ENCODE measurements around the gene YAP1.
A peak's percentile ranks its signal among the peaks of the same experiment; 100 is the strongest.

YAP1 gene

DNA sequence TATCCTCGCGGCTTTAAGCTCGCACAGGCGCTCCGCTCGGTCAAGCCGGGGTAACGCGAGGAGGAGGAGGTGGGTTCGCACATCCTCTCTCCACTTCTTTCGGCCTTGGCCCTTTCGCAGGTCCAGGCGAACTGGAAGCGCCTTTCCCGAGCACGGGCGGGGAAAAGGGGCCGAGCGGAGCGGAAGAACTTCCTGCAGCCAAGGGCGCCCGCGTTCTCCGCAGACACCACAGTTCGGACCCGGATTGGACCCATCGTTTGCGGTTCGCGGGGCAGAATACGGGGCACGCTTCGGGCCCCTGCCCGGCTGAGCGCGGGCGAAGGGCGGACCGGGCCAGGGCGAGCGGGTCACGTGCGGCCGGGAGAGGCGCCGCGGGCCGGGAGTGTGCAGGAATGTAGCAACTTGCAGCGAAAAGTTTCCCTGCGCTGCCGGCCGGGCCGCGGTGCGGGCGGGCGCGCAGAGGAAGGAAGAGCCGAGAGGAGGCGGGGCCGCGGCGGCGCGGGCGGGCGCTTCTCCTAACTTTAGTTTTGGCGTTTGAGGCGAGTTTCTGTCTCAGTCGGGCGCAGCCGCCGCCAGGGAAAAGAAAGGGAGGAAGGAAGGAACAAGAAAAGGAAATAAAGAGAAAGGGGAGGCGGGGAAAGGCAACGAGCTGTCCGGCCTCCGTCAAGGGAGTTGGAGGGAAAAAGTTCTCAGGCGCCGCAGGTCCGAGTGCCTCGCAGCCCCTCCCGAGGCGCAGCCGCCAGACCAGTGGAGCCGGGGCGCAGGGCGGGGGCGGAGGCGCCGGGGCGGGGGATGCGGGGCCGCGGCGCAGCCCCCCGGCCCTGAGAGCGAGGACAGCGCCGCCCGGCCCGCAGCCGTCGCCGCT is at the start of gene YAP1:
TSS of gene YAP1 (plus strand) at position 552 of the 865 bp plus-strand sequence. CDS start 402 bp downstream, outside the sequence.
- peak; percentile 72 to 74 for ATAC-seq

DNA sequence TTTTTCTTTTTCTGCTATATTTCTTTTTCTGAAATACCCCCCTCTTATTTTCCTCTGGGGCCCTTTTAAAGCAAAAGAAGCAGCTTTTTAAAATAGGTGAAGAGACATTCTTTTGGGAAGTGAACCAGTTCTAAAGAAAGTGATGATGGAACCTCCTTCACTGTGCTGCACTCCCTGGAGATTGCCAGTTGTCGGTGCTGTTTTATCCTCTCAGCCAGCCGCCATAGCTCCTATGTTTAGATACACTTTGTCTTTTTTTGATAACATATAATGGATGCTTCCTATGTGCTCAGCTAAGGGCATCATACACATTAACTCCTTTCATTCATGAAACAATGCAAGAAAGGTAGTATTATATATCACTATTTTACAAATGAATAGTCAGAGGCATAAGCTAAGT is 49.0 kb upstream of the YAP1 start:
- ATAC-seq = no peak

DNA sequence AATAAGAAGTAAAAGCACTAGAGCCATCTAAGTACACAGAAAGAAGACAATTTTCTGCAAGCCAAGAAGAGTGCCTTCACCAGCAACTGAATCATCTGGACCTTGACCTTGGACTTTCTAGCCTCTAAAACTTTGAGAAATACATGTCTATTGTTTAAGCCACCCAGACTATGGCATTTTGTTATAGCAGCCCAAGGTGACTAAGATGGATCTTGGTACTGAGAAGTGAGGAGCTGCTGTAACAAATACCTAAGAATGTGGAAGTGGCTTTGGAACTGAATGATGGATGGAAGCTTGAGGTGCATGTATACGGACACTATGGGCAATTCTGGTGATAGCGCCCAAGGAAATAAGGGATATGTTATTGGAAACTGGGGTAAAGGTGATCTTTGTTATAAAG is 48.1 kb upstream of the YAP1 start:
- no peak for ATAC-seq

DNA sequence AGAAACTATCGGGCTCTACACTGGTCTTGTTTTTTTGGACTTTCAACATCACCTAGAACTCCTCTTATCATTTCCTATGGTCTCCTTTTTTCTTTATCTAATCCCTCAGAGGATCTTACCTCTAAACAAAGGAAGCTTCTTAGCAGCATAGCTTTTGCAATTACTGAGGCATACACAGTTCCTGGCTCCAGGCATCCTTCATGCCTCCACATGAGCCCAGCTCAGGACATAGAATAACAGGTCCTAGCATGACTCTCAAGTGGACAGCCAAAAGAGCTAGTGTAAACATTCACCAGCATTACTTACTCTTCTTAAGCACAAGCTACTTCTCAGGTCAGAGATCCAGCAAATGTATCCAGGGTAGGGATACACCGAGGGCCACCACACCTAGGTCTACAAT is 45.9 kb upstream of the YAP1 start:
- ATAC-seq = no peak

DNA sequence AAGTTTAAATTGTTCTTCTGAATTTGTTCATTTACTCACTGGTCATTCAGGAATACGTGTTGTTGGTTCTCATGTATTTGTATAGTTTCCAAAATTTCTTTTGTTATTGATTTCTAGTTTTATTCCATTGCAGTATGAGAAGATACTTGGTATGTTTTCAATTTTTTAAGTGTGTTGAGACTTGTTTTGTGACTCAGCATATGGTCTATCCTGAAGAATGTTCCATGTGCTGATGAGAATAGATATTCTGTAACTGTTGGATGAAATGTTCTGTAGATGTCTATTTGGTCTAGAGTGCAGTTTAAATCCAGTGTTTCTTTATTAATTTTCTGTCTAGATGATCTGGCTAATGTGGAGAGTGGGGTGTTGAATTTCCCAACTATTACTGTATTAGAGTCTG is 39.5 kb upstream of the YAP1 start:
- no peak for ATAC-seq

DNA sequence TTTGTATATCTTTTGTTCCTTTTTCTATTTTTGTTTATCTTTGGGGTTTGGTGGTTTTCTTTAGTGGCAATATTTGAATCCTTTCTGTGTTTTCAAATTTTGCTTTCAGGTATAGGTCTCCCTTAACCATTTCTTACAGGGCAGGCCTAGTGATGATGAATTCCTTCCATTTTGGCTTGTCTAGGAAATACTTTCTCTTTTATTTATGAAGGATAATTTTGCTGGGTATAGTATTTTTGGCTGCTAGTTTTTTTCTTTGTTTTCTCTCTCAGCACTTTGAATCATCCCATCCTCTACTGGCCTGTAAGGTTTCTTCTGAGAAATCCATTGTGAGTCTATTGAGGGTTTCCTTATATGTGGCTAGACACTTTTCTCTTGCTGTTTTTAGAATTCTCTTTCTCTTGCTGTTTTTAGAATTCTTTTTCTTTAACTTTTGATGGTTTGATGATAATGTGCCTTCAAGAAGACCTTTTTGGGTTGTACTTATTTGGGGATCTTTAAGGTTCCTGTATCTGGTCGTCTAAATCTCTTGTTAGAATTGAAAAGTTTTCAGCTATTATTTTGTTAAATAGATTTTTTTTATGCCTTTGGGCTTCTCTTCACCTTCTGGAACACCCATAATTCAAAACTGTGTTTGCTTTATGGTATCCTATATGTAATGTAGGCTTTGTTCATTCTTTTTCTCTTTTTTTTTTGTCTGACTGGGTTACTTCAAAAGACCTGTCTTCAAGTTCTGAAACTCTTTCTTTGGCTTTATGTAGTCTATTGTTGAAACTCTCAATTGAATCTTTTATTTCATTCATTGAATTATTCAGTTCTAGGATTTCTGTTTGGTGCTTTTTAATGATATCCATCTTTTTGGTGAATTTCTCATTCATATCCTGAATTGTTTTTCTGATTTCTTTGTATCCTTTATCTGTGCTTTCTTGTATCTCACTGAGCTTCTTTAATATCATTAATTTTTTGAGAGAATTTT is 38.5 kb upstream of the YAP1 start:
- no peak for ATAC-seq

DNA sequence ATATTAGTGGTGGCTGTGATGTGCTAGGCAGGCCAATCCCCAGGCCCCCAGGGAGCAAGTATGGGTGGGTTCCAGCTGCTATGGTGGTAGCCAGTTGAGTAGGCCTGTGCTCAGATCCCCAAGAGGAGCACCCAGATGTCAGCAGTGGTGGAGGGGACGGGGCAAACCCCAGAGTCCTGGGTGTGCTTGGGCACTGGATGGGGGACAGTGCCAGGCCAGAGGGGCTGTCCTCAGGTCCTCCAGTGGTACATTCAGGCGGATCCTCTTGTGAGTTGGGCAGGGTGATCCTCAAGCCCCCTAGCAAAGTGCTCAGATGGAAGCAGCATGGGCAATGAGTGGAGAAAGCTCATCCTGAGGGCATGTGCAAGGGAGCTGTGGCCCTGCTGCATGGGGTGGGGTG is 37.0 kb upstream of the YAP1 start:
- no peak for ATAC-seq

DNA sequence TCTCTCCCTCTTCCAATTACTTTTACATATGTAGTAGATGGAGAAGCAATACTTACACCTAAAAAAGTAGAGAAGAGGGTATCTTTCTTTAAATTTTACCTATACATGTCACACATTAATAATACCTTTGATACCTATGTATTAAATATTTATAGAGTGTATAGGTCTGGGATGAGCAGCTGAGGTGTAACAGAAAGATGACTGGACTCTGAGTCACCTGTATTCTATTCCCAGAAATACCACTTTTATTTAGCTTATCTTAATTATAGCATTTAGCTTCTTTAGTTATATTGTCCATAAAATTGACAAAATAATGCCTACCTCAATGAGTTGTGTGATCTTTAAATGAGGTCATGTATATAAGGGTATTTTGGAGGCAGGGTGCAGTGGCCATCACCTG is 30.6 kb upstream of the YAP1 start:
- no peak for ATAC-seq

DNA sequence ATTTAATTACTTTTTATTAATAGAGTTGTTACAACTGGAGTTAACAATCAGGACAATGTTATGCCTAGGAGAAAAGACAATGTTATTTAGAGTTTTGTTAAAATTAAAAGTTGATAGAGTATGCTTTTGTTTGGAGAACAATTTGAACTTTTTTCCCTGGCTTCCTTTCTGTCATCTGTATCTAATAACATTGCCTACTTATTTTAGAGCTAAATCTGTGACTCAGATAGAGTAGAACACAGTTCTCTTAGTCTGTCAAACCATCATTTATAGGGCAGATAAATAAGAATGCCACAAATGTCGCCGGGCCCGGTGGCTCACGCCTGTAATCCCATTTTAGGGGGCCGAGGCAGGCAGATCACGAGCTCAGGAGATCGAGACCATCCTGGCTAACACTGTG is 28.9 kb upstream of the YAP1 start:
- ATAC-seq = no peak

DNA sequence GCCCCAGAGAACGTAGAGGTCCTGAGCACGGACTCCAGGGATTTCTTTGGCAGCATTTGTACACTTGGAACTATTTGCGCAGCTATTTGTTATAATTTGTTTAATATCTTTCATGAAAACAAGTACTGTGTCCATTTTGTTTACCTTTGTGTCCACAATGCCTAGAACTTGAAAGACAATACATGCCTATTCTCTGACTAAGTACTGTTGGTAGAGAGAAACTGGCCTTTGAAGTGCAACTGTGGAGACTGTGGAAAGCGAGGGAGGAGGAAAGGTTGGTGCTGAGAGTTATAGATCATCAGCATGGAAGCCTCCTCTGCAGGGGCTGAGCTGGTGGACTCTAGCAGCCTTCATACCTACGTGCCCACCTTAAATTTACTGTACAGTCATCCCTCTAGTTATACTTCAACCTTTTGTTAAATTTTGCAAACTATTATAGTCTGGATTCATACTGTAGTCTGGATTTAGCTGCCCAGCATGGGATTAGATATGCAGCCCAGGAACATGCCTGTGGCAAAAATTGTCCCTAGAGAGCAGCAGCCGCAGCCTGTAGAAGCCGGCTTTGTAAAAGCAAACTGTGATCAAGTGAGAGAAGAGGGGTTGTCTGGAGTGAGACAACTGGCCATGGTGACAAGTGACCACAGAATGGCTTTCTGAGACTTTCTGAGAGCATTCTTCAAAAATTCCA is 24.2 kb upstream of the YAP1 start:
- no peak for ATAC-seq

DNA sequence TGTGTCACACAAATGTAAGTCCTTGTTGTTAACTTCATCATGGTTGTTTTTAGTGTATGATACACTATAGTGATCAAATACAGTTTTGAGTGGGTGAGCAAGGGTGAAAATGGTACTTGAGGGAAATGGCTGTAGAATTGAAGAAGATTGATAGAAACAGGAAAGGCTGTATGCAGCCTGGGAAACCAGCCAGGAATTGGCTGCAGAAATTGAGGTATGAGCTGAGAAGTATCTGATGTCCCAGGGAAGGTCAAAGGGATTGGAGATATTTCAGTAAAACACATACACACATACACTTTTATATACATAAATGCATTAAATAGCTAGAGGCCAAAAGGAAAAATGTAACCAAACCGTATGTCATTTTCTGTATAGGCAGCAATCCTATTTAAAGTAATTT is 13.1 kb upstream of the YAP1 start:
- ATAC-seq = no peak

DNA sequence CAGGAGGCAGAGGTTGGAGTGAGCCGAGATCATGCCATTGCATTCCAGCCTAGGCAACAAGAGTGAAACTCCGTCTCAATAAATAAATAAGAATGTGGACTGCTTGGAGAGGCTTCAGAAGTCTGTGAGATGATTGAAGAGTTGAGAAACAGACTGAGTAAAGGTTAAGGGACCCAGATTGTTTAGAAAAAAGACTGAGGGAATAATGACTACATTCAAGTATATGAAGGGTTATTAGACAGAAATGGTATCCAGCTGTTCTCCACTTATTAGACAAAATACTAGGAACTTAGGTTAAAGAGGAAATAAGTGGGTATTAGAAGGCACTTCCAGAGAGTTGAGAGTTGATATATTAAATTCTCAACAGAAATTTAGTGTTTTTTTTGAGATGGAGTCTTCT is 10.5 kb upstream of the YAP1 start:
- ATAC-seq = no peak

DNA sequence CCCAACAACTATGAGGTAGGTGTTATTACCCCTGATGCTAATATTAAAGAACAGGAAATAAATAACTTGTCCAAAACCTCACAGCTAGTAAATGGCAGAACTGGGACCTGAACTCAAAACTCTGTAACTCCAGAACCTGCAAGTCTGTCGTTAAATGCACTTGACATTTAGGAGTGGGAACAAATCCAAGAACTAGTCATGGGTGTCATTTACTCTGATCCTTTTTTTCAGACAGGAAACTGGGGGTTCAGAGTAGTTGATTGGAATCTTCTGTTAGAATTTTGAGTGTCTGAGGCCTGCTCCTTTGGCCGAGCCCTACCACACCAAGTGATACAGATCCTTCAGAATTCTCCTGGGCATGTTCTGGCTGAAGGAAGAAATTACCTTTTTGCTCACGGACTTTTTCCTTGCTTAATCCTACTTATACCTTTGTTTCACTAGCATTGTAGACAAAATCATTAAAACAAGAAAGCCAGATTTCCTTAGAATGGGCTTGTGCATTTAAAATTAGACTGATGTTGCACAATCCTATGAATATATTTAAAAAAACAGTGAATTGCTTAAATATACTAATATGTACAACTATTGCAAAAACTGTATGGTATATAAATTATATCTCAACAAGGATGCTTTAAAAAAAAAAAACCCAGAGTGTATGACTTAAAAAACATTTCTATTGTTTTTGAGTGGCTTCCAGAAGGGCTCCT is 1.4 kb upstream of the YAP1 start:
- no peak for ATAC-seq

DNA sequence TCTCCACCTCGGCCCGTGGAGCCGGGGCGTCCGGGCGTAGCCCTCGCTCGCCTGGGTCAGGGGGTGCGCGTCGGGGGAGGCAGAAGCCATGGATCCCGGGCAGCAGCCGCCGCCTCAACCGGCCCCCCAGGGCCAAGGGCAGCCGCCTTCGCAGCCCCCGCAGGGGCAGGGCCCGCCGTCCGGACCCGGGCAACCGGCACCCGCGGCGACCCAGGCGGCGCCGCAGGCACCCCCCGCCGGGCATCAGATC is 439 bp downstream of the YAP1 start:
- ATAC-seq = no peak

DNA sequence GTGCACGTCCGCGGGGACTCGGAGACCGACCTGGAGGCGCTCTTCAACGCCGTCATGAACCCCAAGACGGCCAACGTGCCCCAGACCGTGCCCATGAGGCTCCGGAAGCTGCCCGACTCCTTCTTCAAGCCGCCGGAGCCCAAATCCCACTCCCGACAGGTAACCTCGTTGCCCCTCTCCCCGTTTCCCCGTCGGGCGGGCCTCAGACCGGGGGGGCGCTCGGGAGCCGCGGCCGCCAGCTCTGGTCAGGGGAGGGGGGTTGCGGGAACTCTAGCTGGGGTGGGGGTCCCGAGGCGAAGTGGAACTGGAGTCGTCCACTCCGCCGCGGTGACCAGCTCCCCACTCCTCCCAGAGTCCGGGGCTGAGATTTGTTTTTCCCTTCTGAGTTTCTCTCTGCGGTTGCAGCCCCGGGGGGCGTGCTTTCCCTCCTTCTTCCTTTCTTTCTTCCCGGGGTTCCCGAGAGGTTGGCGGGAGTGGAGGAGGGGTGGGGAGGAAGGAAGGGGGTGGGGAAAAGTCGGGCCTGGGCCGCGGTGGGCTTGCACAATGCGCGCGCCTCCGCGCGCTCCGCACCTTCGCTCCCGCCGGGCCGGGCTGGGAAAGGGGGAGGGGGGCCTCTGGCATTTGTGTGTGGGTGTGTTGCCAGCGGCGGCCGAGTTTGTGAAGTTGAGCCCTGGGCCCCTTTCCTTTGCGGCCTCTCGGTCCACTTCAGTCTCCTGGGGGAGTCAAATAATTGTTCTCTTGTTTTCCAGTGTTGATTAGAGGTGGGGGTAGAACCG is 952 bp downstream of the YAP1 start:
- no peak for ATAC-seq

DNA sequence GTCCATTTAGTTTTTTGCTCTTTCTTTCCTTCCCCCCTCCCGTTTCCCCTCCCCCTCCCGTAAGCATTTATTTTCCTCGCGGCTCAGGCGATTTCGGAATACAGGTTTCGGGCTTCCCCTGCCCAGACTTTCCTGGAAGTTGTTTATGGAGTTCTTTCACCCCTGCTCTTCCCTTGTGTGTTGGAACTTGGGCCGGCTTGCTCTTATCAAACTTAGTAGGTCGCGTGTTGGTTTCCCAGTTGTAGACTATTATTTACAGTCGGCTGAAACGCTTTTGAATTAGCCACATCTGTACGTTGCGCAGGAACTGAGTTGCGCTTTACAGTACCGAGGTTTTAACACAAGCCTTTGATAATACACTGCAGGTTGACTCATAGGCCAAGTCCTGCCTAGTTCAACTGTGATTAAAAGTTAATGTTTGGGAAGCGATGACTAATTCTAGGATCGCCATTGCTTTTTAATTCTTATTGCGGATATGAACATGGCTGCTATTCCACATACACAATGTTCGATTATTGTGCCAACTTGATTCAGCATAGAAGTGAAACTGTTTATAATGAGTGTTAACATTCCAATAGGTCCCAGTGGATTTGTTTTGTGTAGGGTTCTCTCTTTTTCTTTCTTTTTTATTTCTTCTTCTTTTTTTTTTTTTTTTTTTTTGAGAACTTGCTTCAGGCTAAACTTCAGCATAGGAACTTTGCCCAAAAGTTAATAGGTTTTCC is 1.7 kb downstream of the YAP1 start:
- peak; percentile 50 to 57 for ATAC-seq

DNA sequence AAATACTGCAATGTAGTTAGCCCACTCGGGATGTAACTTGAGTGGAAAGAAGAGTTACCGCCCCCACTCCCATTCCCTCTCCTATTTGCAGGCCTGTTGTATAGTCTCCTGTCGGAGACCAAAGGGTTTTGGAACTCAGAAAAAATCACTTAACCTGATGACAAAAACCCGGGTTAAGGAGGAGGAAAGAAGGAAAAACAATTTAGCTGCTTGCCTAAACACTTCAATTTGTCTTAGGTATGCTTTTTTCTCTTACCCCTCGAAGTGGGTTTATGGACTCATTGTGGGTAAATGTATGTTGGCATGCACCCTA is 2.2 kb downstream of the YAP1 start:
- ATAC-seq = no peak

DNA sequence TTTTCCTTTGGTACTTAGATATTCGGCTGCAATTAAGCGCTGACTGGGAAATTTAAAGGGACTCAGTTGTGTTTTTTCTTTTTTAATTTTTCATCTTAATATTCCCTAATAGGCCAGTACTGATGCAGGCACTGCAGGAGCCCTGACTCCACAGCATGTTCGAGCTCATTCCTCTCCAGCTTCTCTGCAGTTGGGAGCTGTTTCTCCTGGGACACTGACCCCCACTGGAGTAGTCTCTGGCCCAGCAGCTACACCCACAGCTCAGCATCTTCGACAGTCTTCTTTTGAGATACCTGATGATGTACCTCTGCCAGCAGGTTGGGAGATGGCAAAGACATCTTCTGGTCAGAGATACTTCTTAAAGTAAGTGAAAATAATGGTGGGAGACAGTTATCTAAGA is 3.8 kb downstream of the YAP1 start:
- ATAC-seq = no peak

DNA sequence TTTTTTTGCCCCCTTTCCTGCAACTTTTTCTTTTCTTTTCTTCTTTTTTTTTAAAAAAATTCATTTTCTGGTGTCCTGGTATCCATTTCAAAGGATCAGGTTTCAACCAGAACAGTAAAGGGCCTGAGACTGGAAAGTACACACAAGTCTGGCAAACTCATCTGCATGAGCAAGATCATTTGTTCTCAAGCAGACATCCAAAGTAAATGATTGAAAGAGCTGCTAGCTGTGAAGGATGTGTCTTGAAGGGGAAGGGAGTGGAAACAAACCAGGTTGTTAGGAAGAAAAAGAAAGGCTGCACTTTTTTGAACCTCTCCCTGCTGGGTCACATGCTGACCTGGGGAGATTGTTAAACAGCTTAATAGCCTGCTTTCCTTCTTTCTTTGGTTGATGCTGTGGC is 5.3 kb downstream of the YAP1 start:
- no peak for ATAC-seq

DNA sequence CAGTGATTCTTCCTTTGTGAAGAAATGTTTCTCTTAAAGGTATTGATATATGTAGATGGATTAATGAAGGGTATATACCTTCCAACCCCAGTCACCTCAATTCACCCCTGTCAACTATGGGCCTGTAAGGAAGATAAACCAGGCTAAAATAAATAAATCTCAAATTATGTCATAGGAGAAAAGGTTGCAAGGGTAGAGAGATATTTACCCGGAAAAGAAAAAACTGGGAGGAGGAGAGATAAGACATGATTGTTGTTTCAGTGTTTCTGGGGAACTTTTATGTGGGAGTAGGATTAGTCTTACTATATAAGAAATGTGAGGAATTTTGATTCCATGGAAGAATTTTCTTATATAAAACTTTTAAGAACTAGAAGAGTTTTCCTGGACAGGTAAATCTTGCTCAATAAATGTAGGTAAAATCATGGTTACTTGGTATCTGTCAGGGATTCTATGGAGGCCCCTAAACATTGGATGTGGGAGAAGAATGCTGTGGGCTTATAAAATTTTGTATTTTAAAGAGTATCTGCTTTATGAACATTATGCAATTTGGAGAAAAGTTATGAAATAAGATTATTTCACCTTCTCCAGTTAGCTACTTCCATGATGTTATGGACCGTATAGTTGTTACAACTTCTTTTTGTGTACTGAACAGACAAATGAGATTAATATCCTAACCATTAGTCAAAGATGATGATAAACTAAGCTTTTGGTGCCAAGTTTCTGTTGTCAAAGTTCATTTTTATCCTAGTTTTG is 6.4 kb downstream of the YAP1 start:
- ATAC-seq = no peak
